Panc1 (cell line): ENCODE results near the gene ZNF407. TPM values are rescaled to one million over a fixed set of nuclear protein-coding genes. Genes with fewer than 3 reads are reported as not detected.

ENCODE experiments used
- ATAC-seq: fragments of 200-7000 bp; cut with Tn5 transposase; 2 replicates; pipeline ENCODE4 v1.9.1; 2020; ENCODE audit warnings: mild to moderate bottlenecking, moderate library complexity
- BruUV-seq: library from RNA; stranded (reverse); fragments of 400-500 nt; replicated peaks from 2 replicates; lab custom pipeline; 2021; lab: Mats Ljungman, UMichigan
- CTCF ChIA-PET: fragments of 300-600 bp; sonication (Branson Sonifier 250); formaldehyde crosslinking; loops from one replicate; lab custom pipeline; 2022; ENCODE audit warnings: antibody characterized with exemption; lab: Charles Lee
- POLR2A ChIA-PET: fragments of 300-600 bp; sonication (Branson Sonifier 250); formaldehyde crosslinking; loops from one replicate; lab custom pipeline; 2022; ENCODE audit warnings: antibody characterized with exemption; lab: Charles Lee
- DNase-seq: peaks from one replicate; pipeline ENCODE4 v3.0.0-alpha.2; 2010; ENCODE audit warnings: low read depth, low spot score
- H3K27ac ChIP-seq: 2 replicates; pipeline ENCODE4 v1.5.1; 2011; ENCODE audit warnings: mild to moderate bottlenecking, low read length, inconsistent platforms
- H3K27me3 ChIP-seq: fragments of 200-500 bp; sonication (Bioruptor generic); 2 replicates; pipeline ENCODE4 v1.6.0; 2014; ENCODE audit warnings: low read length, inconsistent platforms; ENCODE audit not compliant: control insufficient read depth, insufficient read depth
- H3K36me3 ChIP-seq: fragments of 200-500 bp; sonication (Bioruptor generic); 2 replicates; pipeline ENCODE4 v1.5.1; 2014; ENCODE audit warnings: inconsistent platforms, mild to moderate bottlenecking, low read length, moderate library complexity; ENCODE audit not compliant: control insufficient read depth, insufficient read depth
- H3K4me1 ChIP-seq: 2 replicates; pipeline ENCODE4 v1.5.1; 2011; ENCODE audit warnings: inconsistent platforms, mild to moderate bottlenecking, low read length, moderate library complexity; ENCODE audit not compliant: control insufficient read depth, insufficient read depth
- H3K4me3 ChIP-seq, 2 experiments: 2 replicates each; pipeline ENCODE4 v1.5.1; 2011 to 2012; ENCODE audit warnings: low read depth in 2 of 2, low read length in 2 of 2, mild to moderate bottlenecking in 2 of 2, inconsistent platforms in 1 of 2, moderate library complexity in 1 of 2
- H3K9me3 ChIP-seq: fragments of 200-500 bp; sonication (Bioruptor generic); 2 replicates; pipeline ENCODE4 v1.5.1; 2014; ENCODE audit warnings: low read depth, mild to moderate bottlenecking, inconsistent platforms, low read length, moderate library complexity; ENCODE audit not compliant: control insufficient read depth, insufficient read depth
- CTCF ChIP-seq: fragments of 450-650 bp; IDR thresholded peaks from 2 replicates; pipeline ENCODE4 v1.5.1; 2017; ENCODE audit warnings: mild to moderate bottlenecking
- POLR2AphosphoS5 ChIP-seq: IDR thresholded peaks from 2 replicates; pipeline ENCODE4 v1.6.1; 2012; ENCODE audit warnings: mild to moderate bottlenecking, low read depth, low read length, moderate library complexity
- SIN3A ChIP-seq: IDR thresholded peaks from 2 replicates; pipeline ENCODE4 v1.6.1; 2012; ENCODE audit warnings: low read depth, mild to moderate bottlenecking, low read length, moderate library complexity, borderline replicate concordance; ENCODE audit not compliant: insufficient read depth
- TCF7L2 ChIP-seq: IDR thresholded peaks from 2 replicates; pipeline ENCODE4 v1.6.1; 2011; ENCODE audit warnings: mild to moderate bottlenecking, low read depth, low read length, inconsistent platforms
- in situ Hi-C: cut with HindIII; loops from 2 replicates; pipeline ENCODE4 v1.10.0; 2016; ENCODE audit warnings: low sequenced_read_pairs, low pct_unique_long_range_greater_than_20kb
- intact Hi-C: fragments of 100-400 bp; cut with micrococcal nuclease; formaldehyde crosslinking; loops from one replicate; pipeline ENCODE4 v1.10.0; 2022; ENCODE audit not compliant: unreplicated experiment
- total RNA-seq: library from RNA; stranded (reverse); gene quantifications from one replicate; pipeline ENCODE4 v1.2.1, GENCODE V29; 2021; ENCODE audit not compliant: unreplicated experiment
- TF ChIP-seq, protein P1 (sequence below), 2 experiments: IDR thresholded peaks; 2 replicates each; pipeline ENCODE4 v1.6.1; 2011 to 2012; ENCODE audit warnings: low read depth in 2 of 2, control low read depth in 1 of 2, low read length in 1 of 2, mild to moderate bottlenecking in 1 of 2, moderate library complexity in 1 of 2; ENCODE audit not compliant: insufficient read depth in 1 of 2

ZNF407 gene
- total RNA-seq, 1 experiment from 2014 or later = 16.8 TPM

GRCh38 chr18:75113455-75113854, 515.8 kb downstream of the ZNF407 start:
- no peak overlapping the region for H3K4me3 ChIP-seq
- in situ Hi-C loops = no loop called here
- POLR2A ChIA-PET = no interaction called here
- H3K36me3 ChIP-seq = no peaks in the 10 kb centered on the region
- BruUV-seq = no TSS peak
- no peak overlapping the region for H3K27ac ChIP-seq
- H3K9me3 ChIP-seq = no peaks in the 10 kb centered on the region
- DNase-seq = no peak
- H3K4me1 ChIP-seq = no peaks in the 10 kb centered on the region; the same call in 1 of the 2 replicates
- CTCF ChIA-PET = interaction anchor here (0.7 kb wide), 1 partner anchor 11 kb away, joined by 4 read pairs; no protein-coding TSS in a partner anchor
- no peaks in the 10 kb centered on the region for H3K27me3 ChIP-seq
- intact Hi-C loops = no loop called here
- no peak for ATAC-seq
- TF ChIP-seq, protein P1, sequence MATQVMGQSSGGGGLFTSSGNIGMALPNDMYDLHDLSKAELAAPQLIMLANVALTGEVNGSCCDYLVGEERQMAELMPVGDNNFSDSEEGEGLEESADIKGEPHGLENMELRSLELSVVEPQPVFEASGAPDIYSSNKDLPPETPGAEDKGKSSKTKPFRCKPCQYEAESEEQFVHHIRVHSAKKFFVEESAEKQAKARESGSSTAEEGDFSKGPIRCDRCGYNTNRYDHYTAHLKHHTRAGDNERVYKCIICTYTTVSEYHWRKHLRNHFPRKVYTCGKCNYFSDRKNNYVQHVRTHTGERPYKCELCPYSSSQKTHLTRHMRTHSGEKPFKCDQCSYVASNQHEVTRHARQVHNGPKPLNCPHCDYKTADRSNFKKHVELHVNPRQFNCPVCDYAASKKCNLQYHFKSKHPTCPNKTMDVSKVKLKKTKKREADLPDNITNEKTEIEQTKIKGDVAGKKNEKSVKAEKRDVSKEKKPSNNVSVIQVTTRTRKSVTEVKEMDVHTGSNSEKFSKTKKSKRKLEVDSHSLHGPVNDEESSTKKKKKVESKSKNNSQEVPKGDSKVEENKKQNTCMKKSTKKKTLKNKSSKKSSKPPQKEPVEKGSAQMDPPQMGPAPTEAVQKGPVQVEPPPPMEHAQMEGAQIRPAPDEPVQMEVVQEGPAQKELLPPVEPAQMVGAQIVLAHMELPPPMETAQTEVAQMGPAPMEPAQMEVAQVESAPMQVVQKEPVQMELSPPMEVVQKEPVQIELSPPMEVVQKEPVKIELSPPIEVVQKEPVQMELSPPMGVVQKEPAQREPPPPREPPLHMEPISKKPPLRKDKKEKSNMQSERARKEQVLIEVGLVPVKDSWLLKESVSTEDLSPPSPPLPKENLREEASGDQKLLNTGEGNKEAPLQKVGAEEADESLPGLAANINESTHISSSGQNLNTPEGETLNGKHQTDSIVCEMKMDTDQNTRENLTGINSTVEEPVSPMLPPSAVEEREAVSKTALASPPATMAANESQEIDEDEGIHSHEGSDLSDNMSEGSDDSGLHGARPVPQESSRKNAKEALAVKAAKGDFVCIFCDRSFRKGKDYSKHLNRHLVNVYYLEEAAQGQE (IDR thresholded peaks at IDR 0.05; ENCODE audit: insufficient read depth in 1 of 2, low read depth in 2 of 2, low read length in 1 of 2) = no peak
- TF ChIP-seq SIN3A (no peak), TCF7L2 (no peak), POLR2AphosphoS5 (no peak), CTCF (no peak)

DNA sequence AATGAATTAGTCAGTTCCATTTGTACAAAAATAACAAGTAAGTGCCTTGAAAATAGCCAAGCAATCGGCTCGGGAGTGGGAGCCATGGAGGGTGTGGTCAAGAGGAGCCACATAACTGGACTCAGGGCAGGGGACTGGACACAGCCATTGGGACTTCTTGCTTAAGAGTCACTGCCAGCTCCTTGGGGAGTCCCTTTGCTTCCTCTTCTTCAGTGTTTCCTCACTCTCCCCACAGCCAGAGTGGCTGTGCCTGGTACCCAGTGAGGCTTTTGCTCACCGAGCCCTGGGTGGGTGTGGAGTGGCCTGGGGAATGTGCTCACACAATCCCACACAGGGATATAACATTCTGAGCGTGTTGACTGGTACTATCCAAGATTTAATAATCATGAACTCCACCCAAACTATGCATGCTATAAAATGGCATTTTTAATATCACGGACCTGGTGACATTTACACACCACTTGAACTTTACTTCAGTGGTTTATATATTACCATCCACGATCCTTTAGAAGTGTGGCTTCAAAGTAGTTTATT, 516.6 kb downstream of the ZNF407 start:
- in situ Hi-C loops (no loop called here), intact Hi-C loops (no loop called here)
- CTCF ChIA-PET = no interaction called here
- POLR2A ChIA-PET = no interaction called here
- no peaks in the 10 kb centered on the region for H3K27me3 ChIP-seq
- H3K27ac ChIP-seq = no peak overlapping the region
- DNase-seq (no peak), ATAC-seq (no peak)
- TF ChIP-seq TCF7L2 (no peak), CTCF (no peak), SIN3A (no peak)
- H3K36me3 ChIP-seq = no peaks in the 10 kb centered on the region
- BruUV-seq = no TSS peak
- H3K4me1 ChIP-seq = no peaks in the 10 kb centered on the region; the same call in 1 of the 2 replicates
- no peak overlapping the region for H3K4me3 ChIP-seq
- H3K9me3 ChIP-seq = no peaks in the 10 kb centered on the region

Other genes with a start within 250 kb of the ZNF407 start
- 0.26 TPM for gene DIPK1C, start 140.6 kb upstream of the ZNF407 start, total RNA-seq
- gene CNDP2, start 101.5 kb upstream of the ZNF407 start, total RNA-seq = 310 TPM
- not detected for gene CNDP1, start 63.4 kb upstream of the ZNF407 start, total RNA-seq